ENCODE results near the gene CLCA1. TPM values are rescaled to one million over a fixed set of nuclear protein-coding genes. Genes with fewer than 3 reads are reported as not detected.

Gene CLCA1
- under 0.01 TPM in 1 of 2 replicates, not detected in the other for total RNA-seq (ENCODE audit: low replicate concordance)

DNA sequence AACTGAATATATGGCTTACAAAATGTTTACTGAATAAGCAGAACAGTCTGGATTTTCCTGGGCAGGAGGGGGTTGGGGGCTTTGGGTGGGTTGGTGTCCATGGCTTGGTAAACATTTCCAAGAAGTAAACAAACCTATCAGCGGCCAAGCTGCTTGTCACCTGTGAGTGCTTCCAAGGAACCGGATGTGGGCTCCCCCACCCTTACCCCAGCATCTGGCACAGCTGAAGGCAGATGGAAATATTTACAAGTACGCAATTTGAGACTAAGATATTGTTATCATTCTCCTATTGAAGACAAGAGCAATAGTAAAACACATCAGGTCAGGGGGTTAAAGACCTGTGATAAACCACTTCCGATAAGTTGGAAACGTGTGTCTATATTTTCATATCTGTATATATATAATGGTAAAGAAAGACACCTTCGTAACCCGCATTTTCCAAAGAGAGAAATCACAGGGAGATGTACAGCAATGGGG is at the start of gene CLCA1:
Gene CLCA1, plus strand, starts transcription at position 427 of the 477 bp plus-strand sequence. Its CDS starts 45 bp downstream, at position 472.

DNA sequence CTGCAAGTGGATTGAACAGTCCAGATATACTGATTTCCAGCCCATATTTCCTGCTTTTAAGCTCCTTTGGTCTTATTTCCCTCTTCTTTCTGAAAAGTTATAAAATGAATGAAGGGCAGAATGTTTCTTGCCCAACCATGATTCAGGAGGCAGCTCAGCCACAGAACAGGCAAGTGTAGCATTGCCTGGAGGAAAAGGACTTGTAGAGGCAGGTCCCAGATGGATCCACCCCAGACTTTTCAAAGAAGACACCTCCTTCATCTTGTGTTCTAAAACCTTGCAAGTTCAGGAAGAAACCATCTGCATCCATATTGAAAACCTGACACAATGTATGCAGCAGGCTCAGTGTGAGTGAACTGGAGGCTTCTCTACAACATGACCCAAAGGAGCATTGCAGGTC is 44.9 kb upstream of the CLCA1 start, which contains the start of gene CLCA2:
Gene CLCA2, plus strand, starts transcription at position 299 of the 400 bp plus-strand sequence. Its CDS starts 77 bp downstream, at position 376.

GRCh38 chr1:86546787-86547221 is 78.1 kb downstream of the CLCA1 start, which contains the start of gene CLCA4:
CLCA4 (plus strand) TSS chr1:86547078; CDS start chr1:86547120, 42 bp downstream.

Other genes with a start within 250 kb of the CLCA1 start
- 12.1 and 20.0 TPM in 2 replicates for gene ODF2L, start 72.6 kb upstream of the CLCA1 start, total RNA-seq (ENCODE audit: low replicate concordance)
- gene CLCA2, start 44.8 kb upstream of the CLCA1 start, total RNA-seq (ENCODE audit: low replicate concordance) = 0.45 and 9.7 TPM in 2 replicates
- gene CLCA4, start 78.2 kb downstream of the CLCA1 start, total RNA-seq (ENCODE audit: low replicate concordance) = not detected in 2 replicates
- gene SH3GLB1, start 235.6 kb downstream of the CLCA1 start, total RNA-seq (ENCODE audit: low replicate concordance) = 34.8 and 39.0 TPM in 2 replicates